BJ (cell line): ENCODE data around the gene ZNF236. TPM values are rescaled to one million over a fixed set of nuclear protein-coding genes. Genes with fewer than 3 reads are reported as not detected.
"Not testable (repeated sequence)": the region's sequence is repeated elsewhere in the genome, so short reads cannot be mapped to it uniquely, and the experiment has no call there.

ENCODE experiments used
- CTCF ChIA-PET: fragments of 350-600 bp; formaldehyde crosslinking; extraction: SDS; loops from one replicate; lab custom pipeline; 2021; ENCODE audit warnings: antibody characterized with exemption, inconsistent platforms; lab: Yijun Ruan, JAX
- POLR2A ChIA-PET: fragments of 300-600 bp; sonication (Branson Sonifier 250); formaldehyde crosslinking; extraction: SDS; loops from one replicate; lab custom pipeline; 2021; ENCODE audit warnings: antibody characterized with exemption; lab: Charles Lee
- DNase-seq: peaks from one replicate; pipeline ENCODE4 v3.0.0-alpha.2; 2011; ENCODE audit warnings: low read depth
- H3K27me3 ChIP-seq: 2 replicates; pipeline ENCODE4 v1.6.0; 2011; ENCODE audit warnings: low read length; ENCODE audit not compliant: control insufficient read depth, insufficient read depth
- H3K36me3 ChIP-seq: 2 replicates; pipeline ENCODE4 v1.5.1; 2011; ENCODE audit warnings: low read length; ENCODE audit not compliant: control insufficient read depth, insufficient read depth
- H3K4me3 ChIP-seq: 2 replicates; pipeline ENCODE4 v1.5.1; 2011; ENCODE audit warnings: low read depth, mild to moderate bottlenecking, control low read depth, low read length
- polyA plus RNA-seq: library from polyadenylated mRNA; depleted of rRNA; stranded (reverse); fragments of >200 nt; gene quantifications from 2 replicates; pipeline ENCODE4 v1.2.3, GENCODE V29; 2011
- TF ChIP-seq, protein P1 (sequence below): IDR thresholded peaks from 2 replicates; pipeline ENCODE4 v1.5.1; 2011; ENCODE audit warnings: low read depth, mild to moderate bottlenecking, control low read depth, inconsistent platforms, low read length, moderate library complexity; ENCODE audit not compliant: insufficient read depth

The ZNF236 gene
- polyA plus RNA-seq, 1 experiment, result 5.1 TPM

DNA sequence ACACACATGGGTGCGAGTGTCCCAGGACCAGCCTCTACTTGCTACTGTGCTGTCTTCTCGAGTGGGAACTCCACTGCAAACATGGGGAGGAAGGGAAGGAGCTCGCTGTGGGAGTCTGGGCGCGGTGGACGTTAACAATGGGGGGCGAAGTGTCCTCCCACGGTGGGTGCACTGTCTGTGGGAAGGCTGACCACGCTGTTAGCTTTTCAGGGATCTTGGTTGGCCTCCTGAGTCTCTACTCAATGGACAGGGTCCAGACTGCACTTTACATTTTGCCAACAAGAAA lies 163.5 kb downstream of the ZNF236 start:
- ChIA-PET POLR2A (no interaction called here), CTCF (interaction anchor here (1.2 to 8.5 kb wide), 3 partner anchors 15 to 226 kb away, joined by 3 to 166 read pairs (median 3); no protein-coding TSS in a partner anchor)
- DNase-seq, result no peak
- no peak overlapping the region for H3K4me3 ChIP-seq
- TF ChIP-seq, protein P1, sequence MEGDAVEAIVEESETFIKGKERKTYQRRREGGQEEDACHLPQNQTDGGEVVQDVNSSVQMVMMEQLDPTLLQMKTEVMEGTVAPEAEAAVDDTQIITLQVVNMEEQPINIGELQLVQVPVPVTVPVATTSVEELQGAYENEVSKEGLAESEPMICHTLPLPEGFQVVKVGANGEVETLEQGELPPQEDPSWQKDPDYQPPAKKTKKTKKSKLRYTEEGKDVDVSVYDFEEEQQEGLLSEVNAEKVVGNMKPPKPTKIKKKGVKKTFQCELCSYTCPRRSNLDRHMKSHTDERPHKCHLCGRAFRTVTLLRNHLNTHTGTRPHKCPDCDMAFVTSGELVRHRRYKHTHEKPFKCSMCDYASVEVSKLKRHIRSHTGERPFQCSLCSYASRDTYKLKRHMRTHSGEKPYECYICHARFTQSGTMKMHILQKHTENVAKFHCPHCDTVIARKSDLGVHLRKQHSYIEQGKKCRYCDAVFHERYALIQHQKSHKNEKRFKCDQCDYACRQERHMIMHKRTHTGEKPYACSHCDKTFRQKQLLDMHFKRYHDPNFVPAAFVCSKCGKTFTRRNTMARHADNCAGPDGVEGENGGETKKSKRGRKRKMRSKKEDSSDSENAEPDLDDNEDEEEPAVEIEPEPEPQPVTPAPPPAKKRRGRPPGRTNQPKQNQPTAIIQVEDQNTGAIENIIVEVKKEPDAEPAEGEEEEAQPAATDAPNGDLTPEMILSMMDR, result no peak
- no peaks in the 10 kb centered on the region for H3K36me3 ChIP-seq
- peaks cover 2% of the 10 kb centered on the region; the same call in 1 of the 2 replicates for H3K27me3 ChIP-seq

- no peaks in the 10 kb centered on the region for H3K36me3 ChIP-seq
- H3K27me3 ChIP-seq, result peaks cover 2% of the 10 kb centered on the region; the same call in 1 of the 2 replicates
- TF ChIP-seq, protein P1, result no peak
- no peak for DNase-seq
- no peak overlapping the region for H3K4me3 ChIP-seq
- CTCF ChIA-PET, result interaction anchor here (1.2 to 8.5 kb wide), 3 partner anchors 13 to 185 kb away, joined by 3 to 166 read pairs (median 3); no protein-coding TSS in a partner anchor
- POLR2A ChIA-PET, result no interaction called here
Measured at GRCh38 chr18:76986406-76986805, 164.0 kb downstream of the ZNF236 start.

GRCh38 chr18:76988031-76988826 lies 165.9 kb downstream of the ZNF236 start:
- Histone ChIP-seq H3K27me3 (peaks cover 3% of the 10 kb centered on the region; the same call in 1 of the 2 replicates), H3K36me3 (no peaks in the 10 kb centered on the region), H3K4me3 (no peak overlapping the region)
- TF ChIP-seq, protein P1, result no peak
- CTCF ChIA-PET, result interaction anchor here (0.8 to 2.2 kb wide), 3 partner anchors 12 to 224 kb away, joined by 3 to 8 read pairs (median 6); no protein-coding TSS in a partner anchor
- DNase-seq, result no peak
- POLR2A ChIA-PET, result no interaction called here

DNA sequence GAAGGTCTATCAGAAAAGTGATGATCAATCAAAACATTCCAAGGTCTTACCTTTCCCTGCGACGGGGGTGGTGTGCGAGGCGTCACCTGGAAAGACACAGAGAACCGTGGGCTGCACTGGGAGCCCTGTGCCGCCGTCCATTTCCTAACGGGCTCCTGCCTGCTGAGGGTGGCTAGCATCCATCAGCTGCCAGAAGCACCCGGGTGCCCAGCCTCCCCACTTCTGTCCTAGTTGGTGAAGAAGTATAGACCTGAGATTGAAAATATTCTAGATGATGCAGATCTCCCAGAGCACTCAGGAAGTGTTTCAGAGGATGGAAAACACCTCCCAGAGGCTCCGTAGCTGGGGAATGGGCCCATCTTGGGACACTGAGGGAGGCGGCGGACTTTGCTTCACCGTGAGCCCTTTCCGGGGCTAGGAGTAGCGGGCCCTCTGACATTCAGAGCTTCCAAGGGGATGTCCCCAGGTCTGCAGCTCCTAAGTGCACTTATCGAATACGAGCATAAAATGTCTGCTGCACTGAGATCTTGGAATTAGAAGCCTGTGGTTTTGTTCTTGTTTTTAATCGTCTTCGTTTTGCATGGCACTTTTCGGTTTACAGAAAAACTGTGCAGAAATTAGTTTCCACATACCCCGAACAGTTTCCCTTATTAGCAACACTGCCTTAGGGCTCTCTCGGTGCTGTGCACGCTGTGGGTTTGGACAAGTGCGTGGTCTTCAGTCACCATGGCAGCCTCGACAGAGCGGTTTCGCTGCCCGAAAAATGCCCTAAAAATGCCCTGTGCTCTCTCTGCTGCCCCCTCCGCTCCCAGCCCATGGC lies 166.7 kb downstream of the ZNF236 start:
- CTCF ChIA-PET, result interaction anchor here (1.0 to 2.2 kb wide), 2 partner anchors 11 to 188 kb away, joined by 6 to 8 read pairs; no protein-coding TSS in a partner anchor
- Histone ChIP-seq H3K4me3 (no peak overlapping the region), H3K36me3 (no peaks in the 10 kb centered on the region), H3K27me3 (peaks cover 3% of the 10 kb centered on the region; the same call in 1 of the 2 replicates)
- POLR2A ChIA-PET, result no interaction called here
- TF ChIP-seq, protein P1, result no peak
- no peak for DNase-seq

DNA sequence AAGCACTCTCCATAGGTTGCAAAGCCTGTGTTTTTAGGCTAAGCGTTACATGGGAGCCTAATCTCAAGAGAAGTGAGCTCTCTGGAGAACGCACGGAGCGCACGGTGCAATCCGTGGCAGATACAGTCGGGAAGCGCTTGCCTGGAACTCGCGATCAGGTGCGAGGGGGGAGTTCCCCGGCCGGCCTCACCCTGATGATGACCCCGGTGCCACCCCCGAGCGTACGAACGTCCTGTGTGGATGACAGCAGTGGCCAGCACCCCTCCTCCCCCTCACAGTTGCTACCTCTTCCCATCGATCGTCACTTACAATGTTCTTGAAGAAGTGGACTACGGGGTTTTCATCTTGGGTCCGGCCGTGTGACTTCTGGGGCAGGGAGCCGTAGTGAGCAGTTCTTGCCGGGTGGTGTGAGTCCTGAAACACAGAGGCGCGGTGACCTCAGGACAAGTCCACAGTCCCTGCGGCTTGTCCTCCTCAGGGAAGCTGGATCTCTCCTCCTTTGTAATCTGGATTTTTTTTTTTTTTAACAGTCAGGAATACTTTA lies 167.4 kb downstream of the ZNF236 start:
- CTCF ChIA-PET, result interaction anchor here (2.2 kb wide), 1 partner anchor 10 kb away, joined by 6 read pairs; no protein-coding TSS in a partner anchor
- H3K4me3 ChIP-seq, result no peak overlapping the region

DNA sequence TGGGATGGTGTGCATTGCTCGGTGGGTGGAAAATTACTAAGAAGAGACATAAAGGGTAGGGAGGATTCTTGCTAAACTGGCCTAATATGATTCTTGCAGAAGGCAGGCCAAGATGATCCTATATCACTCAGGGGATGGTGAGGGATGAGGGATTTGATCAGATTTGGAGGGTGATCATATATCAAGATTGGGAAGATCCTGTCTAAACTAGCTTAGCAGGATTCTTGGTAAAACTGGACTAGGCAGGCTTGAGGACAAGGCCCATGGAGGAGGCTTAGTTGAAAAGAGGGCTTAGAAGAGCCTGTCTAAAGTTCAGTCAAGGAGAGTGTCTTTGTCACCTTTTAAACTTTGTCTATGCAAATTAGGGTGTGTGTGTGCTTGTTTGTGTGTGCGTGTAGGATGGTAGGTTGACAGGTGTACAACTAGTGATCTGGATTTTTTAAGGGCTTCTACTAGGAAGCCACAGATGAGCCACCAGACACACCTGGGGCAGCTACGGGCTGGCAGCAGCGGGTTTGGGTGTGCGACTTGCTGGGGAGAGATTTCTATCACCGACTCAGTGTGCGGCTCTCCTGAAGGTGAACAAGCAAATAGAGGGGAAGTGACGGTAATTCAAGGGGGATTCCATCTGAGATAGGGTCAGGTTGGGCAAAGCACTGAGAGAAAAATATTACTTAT lies 168.1 kb downstream of the ZNF236 start:
- DNase-seq, H3K36me3 ChIP-seq, POLR2A ChIA-PET, H3K4me3 ChIP-seq, H3K27me3 ChIP-seq: not testable (repeated sequence)
- CTCF ChIA-PET, result interaction anchor here (1.1 to 1.4 kb wide), 4 partner anchors 8 to 221 kb away, joined by 3 to 7 read pairs (median 5); no protein-coding TSS in a partner anchor

More for the DNA sequence above, 167.4 kb downstream of the ZNF236 start:
- no peak for DNase-seq
- TF ChIP-seq, protein P1, result no peak
- Histone ChIP-seq H3K27me3 (peaks cover 3% of the 10 kb centered on the region; the same call in 1 of the 2 replicates), H3K36me3 (no peaks in the 10 kb centered on the region)
- POLR2A ChIA-PET, result no interaction called here
